Measurements from ENCODE around the gene UBAP2.

Gene UBAP2

DNA sequence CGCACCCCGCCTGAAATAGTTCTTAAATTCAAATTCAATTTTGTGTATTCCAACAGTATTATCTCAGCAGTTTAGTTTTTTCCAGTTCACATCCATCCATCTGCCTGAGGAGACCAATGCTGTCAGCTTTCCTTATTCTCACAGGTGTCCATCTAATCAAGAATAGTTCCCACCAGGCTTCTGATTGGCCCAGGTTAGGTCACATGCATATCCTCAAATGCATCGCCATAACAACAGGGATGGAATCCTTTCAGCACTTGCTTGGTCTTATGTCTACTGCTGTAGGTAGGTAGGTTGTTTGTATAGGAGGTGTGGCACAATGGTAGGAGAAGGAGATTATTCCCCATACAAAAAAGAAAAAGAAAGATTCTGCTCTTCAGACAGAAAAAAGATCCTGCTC, 140.6 kb downstream of the UBAP2 start:
- FAIRE-seq = no peak
- no peak for DNase-seq (ENCODE audit: insufficient read length, low spot score)
- TF ChIP-seq, protein P1, sequence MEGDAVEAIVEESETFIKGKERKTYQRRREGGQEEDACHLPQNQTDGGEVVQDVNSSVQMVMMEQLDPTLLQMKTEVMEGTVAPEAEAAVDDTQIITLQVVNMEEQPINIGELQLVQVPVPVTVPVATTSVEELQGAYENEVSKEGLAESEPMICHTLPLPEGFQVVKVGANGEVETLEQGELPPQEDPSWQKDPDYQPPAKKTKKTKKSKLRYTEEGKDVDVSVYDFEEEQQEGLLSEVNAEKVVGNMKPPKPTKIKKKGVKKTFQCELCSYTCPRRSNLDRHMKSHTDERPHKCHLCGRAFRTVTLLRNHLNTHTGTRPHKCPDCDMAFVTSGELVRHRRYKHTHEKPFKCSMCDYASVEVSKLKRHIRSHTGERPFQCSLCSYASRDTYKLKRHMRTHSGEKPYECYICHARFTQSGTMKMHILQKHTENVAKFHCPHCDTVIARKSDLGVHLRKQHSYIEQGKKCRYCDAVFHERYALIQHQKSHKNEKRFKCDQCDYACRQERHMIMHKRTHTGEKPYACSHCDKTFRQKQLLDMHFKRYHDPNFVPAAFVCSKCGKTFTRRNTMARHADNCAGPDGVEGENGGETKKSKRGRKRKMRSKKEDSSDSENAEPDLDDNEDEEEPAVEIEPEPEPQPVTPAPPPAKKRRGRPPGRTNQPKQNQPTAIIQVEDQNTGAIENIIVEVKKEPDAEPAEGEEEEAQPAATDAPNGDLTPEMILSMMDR (IDR thresholded peaks at IDR 0.05; ENCODE audit: insufficient read depth, missing control alignments) = no peak

DNA sequence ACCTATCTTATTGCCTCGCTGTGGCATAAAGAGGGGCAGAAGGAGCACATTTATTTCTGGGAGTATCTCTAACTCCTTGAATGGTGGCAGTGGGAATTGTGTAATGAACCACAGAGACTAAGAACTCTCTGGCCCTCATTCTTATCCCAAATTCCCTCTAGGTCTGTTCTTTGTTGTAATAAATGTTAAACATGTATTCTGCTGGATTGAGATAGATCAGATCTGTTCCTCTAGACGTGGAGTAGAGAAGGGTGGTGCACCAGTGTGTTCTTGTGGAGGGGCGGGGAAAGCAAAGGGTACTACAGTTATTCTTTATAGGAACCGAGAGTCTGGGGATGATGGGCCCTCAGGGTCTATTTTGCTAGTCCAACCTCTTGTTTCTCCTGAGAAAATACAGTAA, 141.3 kb downstream of the UBAP2 start:
- TF ChIP-seq, protein P1 (IDR thresholded peaks at IDR 0.05; ENCODE audit: insufficient read depth, missing control alignments) = no peak
- DNase-seq (ENCODE audit: insufficient read length, low spot score) (no peak), FAIRE-seq (no peak)

DNA sequence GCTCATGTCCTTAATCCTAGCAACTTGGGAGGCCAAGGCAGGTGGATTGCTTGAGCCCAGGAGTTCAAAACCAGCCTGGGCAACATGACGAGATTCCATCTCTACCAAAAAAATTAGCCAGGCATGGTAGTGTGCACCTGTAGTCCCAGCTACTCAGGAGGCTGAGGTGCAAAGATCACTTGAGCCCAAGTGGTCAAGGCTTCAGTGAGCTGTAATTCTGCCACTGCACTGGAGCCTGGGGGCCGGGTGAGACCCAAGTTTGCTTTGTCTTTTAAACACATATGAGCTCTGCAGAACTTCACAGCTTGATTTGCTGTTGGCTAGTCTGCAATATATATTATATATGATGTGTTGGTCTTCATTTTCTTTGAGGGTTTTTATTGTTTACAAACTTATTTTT, 141.9 kb downstream of the UBAP2 start:
- DNase-seq (ENCODE audit: insufficient read length, low spot score) (no peak), FAIRE-seq (no peak)

DNA sequence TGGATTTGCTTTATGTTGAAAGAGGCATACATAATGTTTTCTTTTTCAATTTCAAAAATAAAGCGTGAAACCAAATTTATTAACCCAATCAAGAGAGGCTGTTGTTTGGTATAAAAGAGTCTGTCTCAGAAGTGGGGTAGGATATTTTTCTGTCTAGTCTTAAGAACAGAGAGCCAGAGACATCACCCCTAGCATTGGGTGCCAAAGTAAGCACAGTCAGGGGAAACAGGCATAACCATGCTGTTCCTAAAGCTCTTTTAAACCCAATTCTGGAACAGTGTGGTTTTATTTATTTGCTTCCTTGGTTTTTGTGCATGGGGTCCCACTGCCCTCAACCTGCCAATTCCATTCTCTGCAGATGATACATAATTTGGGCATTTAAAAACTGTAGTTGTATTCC, 143.6 kb downstream of the UBAP2 start:
- DNase-seq (ENCODE audit: insufficient read length, low spot score) = no peak
- TF ChIP-seq, protein P1 (IDR thresholded peaks at IDR 0.05; ENCODE audit: insufficient read depth, missing control alignments) = no peak
- FAIRE-seq = no peak

More for the DNA sequence above, 141.9 kb downstream of the UBAP2 start:
- TF ChIP-seq, protein P1 (IDR thresholded peaks at IDR 0.05; ENCODE audit: insufficient read depth, missing control alignments) = no peak

DNA sequence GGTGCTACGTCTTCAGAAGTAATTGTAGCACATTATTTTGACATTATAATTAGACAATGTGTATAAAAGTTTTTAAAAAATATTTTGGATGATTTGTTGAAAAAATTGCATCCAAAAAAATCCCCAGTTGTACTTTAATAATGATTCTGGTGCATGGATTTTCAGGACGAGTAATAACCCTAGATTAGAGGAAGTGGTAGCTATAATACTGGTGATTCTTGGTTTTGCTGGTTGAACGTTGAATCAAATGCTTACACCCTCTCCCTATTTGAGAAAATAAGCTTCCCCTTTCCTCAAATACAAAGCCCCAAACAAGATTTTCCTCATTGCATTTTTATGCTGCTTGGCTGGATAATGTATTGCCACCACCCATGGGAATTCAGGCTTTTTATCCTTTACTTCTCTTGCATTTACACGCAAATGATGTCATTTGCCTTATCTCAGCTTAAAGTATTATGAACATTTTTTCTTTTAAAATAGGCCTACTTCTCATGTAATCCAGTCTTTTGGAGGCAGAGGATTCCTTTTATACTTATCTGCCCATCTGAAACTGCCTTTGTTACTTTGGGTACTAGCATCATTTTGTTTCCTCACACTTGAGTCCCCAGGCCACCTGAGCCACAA, 145.4 kb downstream of the UBAP2 start:
- TF ChIP-seq, protein P1 (IDR thresholded peaks at IDR 0.05; ENCODE audit: insufficient read depth, missing control alignments) = no peak
- FAIRE-seq = no peak

DNA sequence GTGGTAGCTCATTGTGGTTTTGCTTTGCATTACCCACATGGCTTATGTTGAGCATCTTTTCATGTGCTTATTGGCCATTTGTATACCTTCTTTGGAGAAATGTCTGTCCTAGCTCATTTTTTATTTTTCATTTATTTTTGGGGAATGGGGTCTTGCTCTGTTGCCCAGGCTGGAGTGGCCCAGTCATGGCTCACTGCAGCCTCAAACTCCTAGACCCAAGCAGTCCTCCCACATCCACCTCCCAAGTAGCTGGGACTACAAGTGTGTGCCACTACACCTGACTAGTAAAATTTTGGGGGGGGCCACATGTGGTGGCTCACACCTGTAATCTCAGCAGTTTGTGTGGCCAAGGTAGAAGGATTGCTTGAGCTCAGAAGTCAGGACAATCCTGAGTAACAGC, 154.4 kb downstream of the UBAP2 start:
- DNase-seq (ENCODE audit: insufficient read length, low spot score) (no peak), FAIRE-seq (no peak)
- TF ChIP-seq, protein P1 (IDR thresholded peaks at IDR 0.05; ENCODE audit: insufficient read depth, missing control alignments) = no peak

More for the DNA sequence above, 145.4 kb downstream of the UBAP2 start:
- DNase-seq (ENCODE audit: insufficient read length, low spot score) = no peak

DNA sequence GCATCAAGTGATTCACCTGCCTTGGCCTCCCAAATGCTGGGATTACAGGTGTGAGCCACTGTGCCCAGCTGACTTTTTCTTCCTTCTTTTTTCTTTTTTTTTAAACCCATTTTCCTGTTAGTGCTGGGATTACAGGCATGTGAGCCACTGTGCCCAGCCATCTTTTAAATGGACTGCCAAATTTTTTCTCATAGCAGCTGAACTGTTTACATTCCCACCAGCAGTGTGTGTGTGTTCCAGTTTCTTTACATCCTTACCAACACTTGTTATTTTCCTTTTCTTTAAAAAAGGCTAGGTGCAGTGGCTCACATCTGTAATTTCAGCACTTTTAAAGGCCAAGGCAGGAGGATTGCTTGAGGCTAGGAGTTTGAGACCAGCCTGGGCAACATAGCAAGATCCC, 154.8 kb downstream of the UBAP2 start:
- DNase-seq (ENCODE audit: insufficient read length, low spot score) (no peak), FAIRE-seq (no peak)
- TF ChIP-seq, protein P1 (IDR thresholded peaks at IDR 0.05; ENCODE audit: insufficient read depth, missing control alignments) = no peak
